PFSK-1 (cell line): ENCODE measurements around the gene SUCLG1.

Experiments used
- FOXP2 ChIP-seq: optimal IDR thresholded peaks from 2 replicates; pipeline ENCODE3; 2011; ENCODE audit warnings: borderline replicate concordance, control low read depth, inconsistent platforms; ENCODE audit not compliant: insufficient read depth; ENCODE audit errors: extremely low read length, extremely low read depth
- POLR2AphosphoS5 ChIP-seq: IDR thresholded peaks from 2 replicates; pipeline ENCODE4 v1.6.1; 2012; ENCODE audit warnings: low read depth, mild to moderate bottlenecking, control low read depth, low read length, moderate library complexity
- SIN3A ChIP-seq: IDR thresholded peaks from 2 replicates; pipeline ENCODE4 v1.6.1; 2012; ENCODE audit warnings: mild to moderate bottlenecking, low read length, moderate library complexity, borderline replicate concordance; ENCODE audit not compliant: insufficient read depth
- TAF1 ChIP-seq: IDR thresholded peaks from 2 replicates; pipeline ENCODE4 v1.6.1; 2012; ENCODE audit warnings: low read length, control low read depth, borderline replicate concordance; ENCODE audit not compliant: insufficient read depth
- TF ChIP-seq, protein P1 (sequence below), 2 experiments: IDR thresholded peaks; 2 replicates each; pipeline versions ENCODE4 v1.6.1 to v1.8.0; 2011 to 2012; ENCODE audit warnings: low read depth in 2 of 2, low read length in 2 of 2, control low read depth in 1 of 2, inconsistent platforms in 1 of 2, mild to moderate bottlenecking in 1 of 2, moderate library complexity in 1 of 2; ENCODE audit not compliant: insufficient read depth in 1 of 2

The SUCLG1 gene

GRCh38 chr2:84378960-84379359, 80.1 kb downstream of the SUCLG1 start:
- no peak for TF ChIP-seq TAF1
- TF ChIP-seq, protein P1, sequence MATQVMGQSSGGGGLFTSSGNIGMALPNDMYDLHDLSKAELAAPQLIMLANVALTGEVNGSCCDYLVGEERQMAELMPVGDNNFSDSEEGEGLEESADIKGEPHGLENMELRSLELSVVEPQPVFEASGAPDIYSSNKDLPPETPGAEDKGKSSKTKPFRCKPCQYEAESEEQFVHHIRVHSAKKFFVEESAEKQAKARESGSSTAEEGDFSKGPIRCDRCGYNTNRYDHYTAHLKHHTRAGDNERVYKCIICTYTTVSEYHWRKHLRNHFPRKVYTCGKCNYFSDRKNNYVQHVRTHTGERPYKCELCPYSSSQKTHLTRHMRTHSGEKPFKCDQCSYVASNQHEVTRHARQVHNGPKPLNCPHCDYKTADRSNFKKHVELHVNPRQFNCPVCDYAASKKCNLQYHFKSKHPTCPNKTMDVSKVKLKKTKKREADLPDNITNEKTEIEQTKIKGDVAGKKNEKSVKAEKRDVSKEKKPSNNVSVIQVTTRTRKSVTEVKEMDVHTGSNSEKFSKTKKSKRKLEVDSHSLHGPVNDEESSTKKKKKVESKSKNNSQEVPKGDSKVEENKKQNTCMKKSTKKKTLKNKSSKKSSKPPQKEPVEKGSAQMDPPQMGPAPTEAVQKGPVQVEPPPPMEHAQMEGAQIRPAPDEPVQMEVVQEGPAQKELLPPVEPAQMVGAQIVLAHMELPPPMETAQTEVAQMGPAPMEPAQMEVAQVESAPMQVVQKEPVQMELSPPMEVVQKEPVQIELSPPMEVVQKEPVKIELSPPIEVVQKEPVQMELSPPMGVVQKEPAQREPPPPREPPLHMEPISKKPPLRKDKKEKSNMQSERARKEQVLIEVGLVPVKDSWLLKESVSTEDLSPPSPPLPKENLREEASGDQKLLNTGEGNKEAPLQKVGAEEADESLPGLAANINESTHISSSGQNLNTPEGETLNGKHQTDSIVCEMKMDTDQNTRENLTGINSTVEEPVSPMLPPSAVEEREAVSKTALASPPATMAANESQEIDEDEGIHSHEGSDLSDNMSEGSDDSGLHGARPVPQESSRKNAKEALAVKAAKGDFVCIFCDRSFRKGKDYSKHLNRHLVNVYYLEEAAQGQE (IDR thresholded peaks at IDR 0.05; ENCODE audit: insufficient read depth in 1 of 2, low read depth in 2 of 2, low read length in 2 of 2), result no peak
- no peak for TF ChIP-seq SIN3A
- TF ChIP-seq POLR2AphosphoS5, result no peak
- no peak for TF ChIP-seq FOXP2

DNA sequence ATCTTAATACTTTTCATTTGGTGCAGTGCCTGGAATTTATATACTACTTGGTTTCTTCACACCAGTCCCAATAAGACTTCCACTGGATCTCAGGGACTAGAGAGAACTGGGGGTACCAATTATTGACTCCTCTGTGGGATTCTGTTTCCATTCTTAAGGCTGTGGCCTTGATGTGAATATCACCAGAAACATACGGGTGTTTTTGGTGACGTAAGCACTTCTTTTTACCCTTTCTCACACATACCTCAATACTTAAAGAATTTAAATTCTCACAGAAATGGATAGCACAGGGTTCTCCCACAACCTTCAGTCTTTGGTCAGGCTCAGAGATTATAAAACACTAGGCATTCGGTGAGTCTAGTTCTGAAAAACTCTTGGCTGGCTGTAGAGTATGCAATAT, 84.1 kb downstream of the SUCLG1 start:
- TF ChIP-seq, protein P1 (IDR thresholded peaks at IDR 0.05; ENCODE audit: insufficient read depth in 1 of 2, low read depth in 2 of 2, low read length in 2 of 2), result no peak
- no peak for TF ChIP-seq SIN3A
- TF ChIP-seq FOXP2, result no peak
- no peak for TF ChIP-seq TAF1
- TF ChIP-seq POLR2AphosphoS5, result no peak

- no peak for TF ChIP-seq POLR2AphosphoS5
- no peak for TF ChIP-seq TAF1
- TF ChIP-seq, protein P1 (IDR thresholded peaks at IDR 0.05; ENCODE audit: insufficient read depth in 1 of 2, low read depth in 2 of 2, low read length in 2 of 2), result no peak
- no peak for TF ChIP-seq SIN3A
- no peak for TF ChIP-seq FOXP2
These were observed 85.2 kb downstream of the SUCLG1 start for GRCh38 chr2:84373866-84374265.
